Measurements from ENCODE around the gene CD4. TPM values are rescaled to one million over a fixed set of nuclear protein-coding genes. Genes with fewer than 3 reads are reported as not detected.

CD4 gene
- total and polyA plus RNA-seq, 2 of the 4 experiments (the other 2 are of a cell fraction) = 5.7 to 15.0 TPM

DNA sequence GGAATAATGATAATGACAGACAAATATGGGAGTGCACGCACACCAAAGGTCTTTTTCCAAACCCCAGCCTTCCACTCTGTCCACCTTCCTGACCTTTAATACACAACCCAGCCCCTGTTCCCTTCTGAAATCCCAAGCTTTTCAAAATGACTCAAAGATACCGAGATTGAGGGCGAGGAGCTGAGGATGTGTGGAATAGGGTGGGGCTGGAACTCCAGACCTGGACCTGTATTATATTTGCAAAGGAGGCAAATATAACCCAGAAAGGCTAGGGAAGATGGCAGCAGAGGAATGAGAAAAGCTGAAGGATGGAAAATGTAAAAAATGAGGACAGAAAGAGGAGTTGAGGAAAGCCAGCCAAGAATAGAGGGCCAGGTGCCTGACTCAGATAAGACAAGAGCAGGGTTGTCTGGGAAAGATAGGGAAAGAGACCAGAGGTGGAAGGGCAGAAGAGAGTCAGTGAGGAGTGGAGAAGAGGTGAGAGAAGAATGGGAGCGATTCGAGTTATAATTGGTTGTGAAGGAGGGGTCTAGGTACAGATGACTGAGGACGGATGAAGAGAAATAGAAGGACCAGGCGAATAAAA lies 24.2 kb upstream of the CD4 start (continued):
- TF ChIP-seq BHLHE40 (IDR thresholded peaks at IDR 0.05; ENCODE audit: low read depth, low read length) = no peak

DNA sequence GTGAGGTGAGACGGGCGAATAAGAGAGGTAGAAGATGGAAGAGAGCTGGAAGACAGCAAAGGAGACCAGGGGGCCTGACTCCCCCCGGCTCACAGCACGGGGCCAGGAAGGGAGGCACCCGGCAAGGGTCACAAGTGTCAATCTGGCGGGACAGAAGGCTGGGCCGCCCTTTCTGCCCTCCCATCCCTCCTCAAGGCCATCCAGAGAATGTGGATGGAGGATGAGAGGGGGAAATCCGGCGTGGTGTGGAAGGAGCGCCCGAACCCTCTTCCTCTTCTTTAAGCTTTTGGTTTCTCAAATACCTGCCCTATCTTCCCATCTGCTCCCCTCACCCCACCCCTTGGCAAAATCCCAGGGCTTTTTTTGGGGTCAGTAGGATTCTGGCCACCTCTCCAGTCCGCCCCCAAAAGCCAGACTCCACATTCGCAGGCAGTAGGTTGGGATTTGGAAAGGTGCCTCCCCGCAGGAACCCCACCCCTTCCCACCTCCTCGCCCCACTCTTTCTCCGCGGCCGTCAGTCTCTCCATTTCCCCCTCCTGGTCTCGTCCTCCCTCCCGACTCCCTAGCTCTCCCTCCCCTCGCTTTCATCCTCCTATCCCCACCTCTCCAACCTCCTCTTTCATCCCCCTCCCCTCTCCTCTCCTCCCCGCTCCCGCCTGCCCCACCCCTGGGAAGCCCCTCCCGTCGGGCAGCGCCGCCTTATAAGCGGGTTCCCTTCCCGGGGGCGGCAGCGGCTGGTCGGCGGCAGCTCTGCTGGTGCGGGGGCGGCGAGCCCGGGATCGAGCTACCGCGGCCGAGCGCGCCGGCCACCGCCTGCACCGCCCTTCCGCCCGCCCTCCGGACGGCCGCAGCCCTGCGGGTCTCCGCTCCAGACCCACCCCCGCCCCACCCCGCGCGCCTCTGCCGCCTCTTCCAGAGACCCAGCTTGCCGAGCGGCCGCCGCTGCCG lies 23.4 kb upstream of the CD4 start, which contains the start of gene PTMS:
Gene PTMS (plus strand): TSS at position 730 of the 948 bp plus-strand sequence. CDS start 343 bp downstream, outside the sequence.
- H2AFZ ChIP-seq (replicated peaks; ENCODE audit: low read length, poor library complexity) = peak within 1 kb of the TSS; percentile 86
- peak within 1 kb of the TSS; percentile 83 for H2BK20ac ChIP-seq (ENCODE audit: low read depth, low read length)
- peak within 1 kb of the TSS; percentile 82 for H2BK5ac ChIP-seq (ENCODE audit: low read depth, low read length, poor library complexity, severe bottlenecking)
- peak; percentile 45 for ATAC-seq (ENCODE audit: low read depth)
- H3K56ac ChIP-seq (ENCODE audit: extremely low read depth, insufficient read depth, low read length) = peak within 1 kb of the TSS; percentile 79; the same call in 1 of the 2 replicates
- H3K27me3 ChIP-seq (ENCODE audit: control insufficient read depth, insufficient read depth, low read length) = no peaks in the 10 kb centered on the region
- peak within 1 kb of the TSS; percentile 67 for H3K4me3 ChIP-seq (ENCODE audit: insufficient read depth, low read depth, low read length)
- H3K79me1 ChIP-seq (ENCODE audit: low read depth in 1 of 2, low read length in 2 of 2) = peaks cover 25 to 62% of the 10 kb centered on the region in 2 experiments
- H4K5ac ChIP-seq (ENCODE audit: low read depth, low read length) = peak within 1 kb of the TSS; percentile 52
- TF ChIP-seq POLR2A (IDR thresholded peaks at IDR 0.05; ENCODE audit: low read depth, low read length) = peak; percentile 91
- no peak for TF ChIP-seq RAD21 (IDR thresholded peaks at IDR 0.05; ENCODE audit: low read length)
- peak; percentile 94; the same call in 1 of the 2 replicates for TF ChIP-seq MAZ (IDR thresholded peaks at IDR 0.05; ENCODE audit: borderline replicate concordance, low read depth, low read length)
- TF ChIP-seq, protein P1, sequence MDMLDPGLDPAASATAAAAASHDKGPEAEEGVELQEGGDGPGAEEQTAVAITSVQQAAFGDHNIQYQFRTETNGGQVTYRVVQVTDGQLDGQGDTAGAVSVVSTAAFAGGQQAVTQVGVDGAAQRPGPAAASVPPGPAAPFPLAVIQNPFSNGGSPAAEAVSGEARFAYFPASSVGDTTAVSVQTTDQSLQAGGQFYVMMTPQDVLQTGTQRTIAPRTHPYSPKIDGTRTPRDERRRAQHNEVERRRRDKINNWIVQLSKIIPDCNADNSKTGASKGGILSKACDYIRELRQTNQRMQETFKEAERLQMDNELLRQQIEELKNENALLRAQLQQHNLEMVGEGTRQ (IDR thresholded peaks at IDR 0.05; ENCODE audit: low read depth, low read length) = no peak
- no peak for TF ChIP-seq CEBPB (IDR thresholded peaks at IDR 0.05; ENCODE audit: low read depth, low read length)
- peak within 1 kb of the TSS; percentile 73 for H3K9ac ChIP-seq (ENCODE audit: low read depth, low read length)
- intact Hi-C loops (cut with micrococcal nuclease) (loop anchor here (10.0 kb wide), 1 partner anchor 151 kb away; no protein-coding TSS in a partner anchor), dilution Hi-C loops (cut with HindIII; ENCODE audit: low sequenced_read_pairs, unreplicated experiment) (no loop called here), in situ Hi-C loops (cut with MboI; ENCODE audit: low sequenced_read_pairs) (no loop called here)
- DNase-seq = peak; percentile 92
- no peaks in the 10 kb centered on the region for H3K9me3 ChIP-seq (ENCODE audit: control insufficient read depth, insufficient read depth, low read length)
- peak within 1 kb of the TSS; percentile 51 for H3K18ac ChIP-seq (ENCODE audit: low read depth, low read length)
- WGBS, 2 experiments (ENCODE audit: extremely low coverage in 2 of 2, insufficient read length in 1 of 2) = 0% methylated on average over 21 of the region's 63 CpGs; no CpG with 5 or more reads in 1 of the 2 experiments
- peaks cover 10% of the 10 kb centered on the region for H3K36me3 ChIP-seq (ENCODE audit: control insufficient read depth, insufficient read depth, low read length)
- ChIA-PET CTCF (interaction anchor here (0.6 to 3.2 kb wide), 4 partner anchors 12 to 59 kb away, joined by 3 to 27 read pairs (median 4); partner anchors contain the start of genes CD4 and MLF2), POLR2A (ENCODE audit: unreplicated experiment) (interaction anchor here (0.5 to 2.5 kb wide), 6 partner anchors 9 to 153 kb away, joined by 3 to 21 read pairs (median 4); partner anchors contain the start of gene MLF2)
- H3K23ac ChIP-seq (ENCODE audit: low read depth, low read length) = peak within 1 kb of the TSS; percentile 97
- peak within 1 kb of the TSS; percentile 81 for H2BK120ac ChIP-seq (ENCODE audit: low read depth, low read length)
- peak within 1 kb of the TSS; percentile 97 for H3K4ac ChIP-seq (ENCODE audit: low read depth, low read length)
- peak within 1 kb of the TSS; percentile 94 for H2AK5ac ChIP-seq (ENCODE audit: low read depth, low read length)
- BruUV-seq (replicated peaks) = no TSS peak
- H3K14ac ChIP-seq (replicated peaks; ENCODE audit: low read depth, low read length) = peak within 1 kb of the TSS; percentile 97
- peaks cover 35% of the 10 kb centered on the region for H4K20me1 ChIP-seq (ENCODE audit: insufficient read depth, low read length)
- H3K27ac ChIP-seq (ENCODE audit: insufficient read depth, low read length) = peak within 1 kb of the TSS; percentile 85
- peak within 1 kb of the TSS; percentile 99 for H2AK9ac ChIP-seq (replicated peaks; ENCODE audit: low read depth, low read length, poor library complexity)
- peak within 1 kb of the TSS; percentile 83 for H3K4me2 ChIP-seq (ENCODE audit: low read depth, low read length)
- H4K8ac ChIP-seq (ENCODE audit: low read depth in 2 of 2, low read length in 2 of 2) = peak within 1 kb of the TSS; percentile 38 to 90
- peaks cover 22% of the 10 kb centered on the region for H3K4me1 ChIP-seq (ENCODE audit: control insufficient read depth, insufficient read depth, low read length)
- peak within 1 kb of the TSS; percentile 91 for H4K91ac ChIP-seq (ENCODE audit: insufficient read depth, low read depth, low read length)
- peaks cover 23% of the 10 kb centered on the region for H3K9me1 ChIP-seq (ENCODE audit: insufficient read depth, low read length)
- peak within 1 kb of the TSS; percentile 94; the same call in 2 of the 3 replicates for H2BK15ac ChIP-seq (ENCODE audit: low read depth, low read length)
